ENCODE results near the gene ANKS6.

The ANKS6 gene

DNA sequence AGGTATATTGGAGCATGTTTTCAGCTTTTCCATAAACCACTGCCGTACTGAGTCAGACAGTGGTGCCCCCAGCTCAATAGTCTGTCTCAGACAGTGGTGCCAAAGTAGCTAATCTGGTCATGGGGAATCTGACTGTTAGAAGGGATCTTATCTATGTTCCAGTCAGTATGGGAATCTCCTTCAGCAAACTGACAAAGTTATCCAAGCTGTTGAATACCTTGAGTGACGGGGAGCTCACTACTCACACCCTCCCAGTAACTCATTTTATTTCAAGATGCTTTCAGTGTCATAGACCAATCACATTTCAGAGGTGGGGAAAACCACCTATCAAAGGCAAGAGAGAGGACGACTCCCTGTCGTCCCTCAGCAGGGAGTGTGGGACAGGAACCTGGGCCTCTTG lies 18.7 kb downstream of the ANKS6 start:
- H3K4me3 Mint-ChIP-seq = no peak overlapping the region
- H3K27ac Mint-ChIP-seq = no peak overlapping the region
- H3K27me3 Mint-ChIP-seq = no peaks in the 10 kb centered on the region
- H3K9me3 Mint-ChIP-seq = no peaks in the 10 kb centered on the region
- peaks cover 26% of the 10 kb centered on the region for H3K36me3 Mint-ChIP-seq (ENCODE audit: low read depth)
- H3K4me1 Mint-ChIP-seq (ENCODE audit: low read depth) = no peaks in the 10 kb centered on the region

DNA sequence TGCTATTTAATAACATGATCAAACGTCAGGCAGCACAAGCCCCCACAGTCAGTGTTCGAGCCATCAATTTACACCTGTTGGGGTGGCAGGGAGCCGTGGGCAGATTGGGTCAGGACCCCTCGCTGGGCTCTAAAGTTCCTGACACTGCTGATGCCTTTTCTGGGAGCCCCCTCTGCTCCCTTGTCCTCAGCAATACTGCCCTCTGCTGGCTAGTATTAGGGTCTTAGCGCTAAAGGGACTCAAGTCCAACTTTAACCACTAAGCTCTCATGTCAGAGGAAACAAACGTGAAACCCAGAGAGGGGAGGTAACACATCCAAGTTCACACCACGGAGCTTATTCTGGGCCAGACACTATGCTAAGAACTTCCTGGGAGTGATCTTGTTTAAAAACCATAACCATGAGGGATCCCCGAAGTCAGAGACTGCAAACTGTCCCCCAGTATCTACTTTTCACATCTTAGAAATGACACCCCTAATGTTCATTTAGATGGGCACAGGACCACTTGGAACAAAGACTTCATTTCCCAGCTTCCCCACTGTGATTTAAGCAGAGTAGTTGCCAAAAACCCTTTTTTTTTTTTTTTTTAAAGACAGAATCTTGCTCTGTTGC lies 20.4 kb downstream of the ANKS6 start:
- Mint-ChIP-seq H3K4me3 (no peak overlapping the region), H3K27me3 (no peaks in the 10 kb centered on the region)

DNA sequence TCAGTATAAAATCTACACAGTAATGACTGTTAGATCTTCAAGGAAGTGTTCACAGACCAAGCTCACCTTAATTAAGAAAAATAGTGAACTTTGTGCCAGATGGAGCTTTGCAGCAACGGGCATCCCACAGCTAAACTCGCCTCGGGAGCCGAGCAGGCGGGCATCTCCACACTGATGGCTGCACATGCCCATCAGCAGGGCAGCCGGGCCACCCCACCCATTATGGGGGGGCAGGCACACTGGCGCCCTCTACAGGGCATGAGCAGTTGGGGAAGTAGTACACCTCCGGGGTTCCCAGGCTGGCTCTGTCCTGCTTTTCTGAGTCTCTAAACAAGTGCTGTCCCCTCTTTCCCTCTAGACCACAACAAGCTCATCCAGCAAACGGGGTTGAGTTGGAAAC lies 21.6 kb downstream of the ANKS6 start:
- Mint-ChIP-seq H3K9me3 (no peaks in the 10 kb centered on the region), H3K4me1 (ENCODE audit: low read depth) (no peaks in the 10 kb centered on the region), H3K27ac (no peak overlapping the region), H3K36me3 (ENCODE audit: low read depth) (peaks cover 32% of the 10 kb centered on the region), H3K4me3 (no peak overlapping the region), H3K27me3 (no peaks in the 10 kb centered on the region)

More for the DNA sequence above, 20.4 kb downstream of the ANKS6 start:
- H3K4me1 Mint-ChIP-seq (ENCODE audit: low read depth) = no peaks in the 10 kb centered on the region
- peaks cover 23% of the 10 kb centered on the region for H3K36me3 Mint-ChIP-seq (ENCODE audit: low read depth)
- no peaks in the 10 kb centered on the region for H3K9me3 Mint-ChIP-seq
- H3K27ac Mint-ChIP-seq = no peak overlapping the region

DNA sequence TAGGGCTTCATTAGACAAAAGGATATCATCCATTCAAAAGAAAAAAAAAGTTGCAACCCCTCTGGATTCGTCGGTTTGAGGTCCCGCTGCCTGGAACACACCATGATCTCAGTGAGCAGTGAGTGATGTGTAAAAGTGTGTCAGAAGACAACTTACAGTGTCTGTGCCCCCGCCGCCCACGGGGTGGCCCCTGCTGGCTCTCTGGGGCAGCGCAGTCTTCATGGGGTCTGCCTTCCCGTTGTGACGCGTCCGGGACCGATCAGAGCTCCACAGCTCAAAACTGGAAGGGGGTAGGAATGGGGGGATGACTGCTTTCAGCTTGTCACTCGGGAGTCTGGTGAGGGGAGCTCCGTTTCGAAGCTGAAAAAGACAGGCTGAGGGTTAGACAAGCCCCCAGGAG lies 22.6 kb downstream of the ANKS6 start:
- no peaks in the 10 kb centered on the region for H3K9me3 Mint-ChIP-seq
- H3K27me3 Mint-ChIP-seq = no peaks in the 10 kb centered on the region
- no peak overlapping the region for H3K4me3 Mint-ChIP-seq
- H3K27ac Mint-ChIP-seq = no peak overlapping the region
- no peaks in the 10 kb centered on the region for H3K4me1 Mint-ChIP-seq (ENCODE audit: low read depth)
- peaks cover 32% of the 10 kb centered on the region for H3K36me3 Mint-ChIP-seq (ENCODE audit: low read depth)

DNA sequence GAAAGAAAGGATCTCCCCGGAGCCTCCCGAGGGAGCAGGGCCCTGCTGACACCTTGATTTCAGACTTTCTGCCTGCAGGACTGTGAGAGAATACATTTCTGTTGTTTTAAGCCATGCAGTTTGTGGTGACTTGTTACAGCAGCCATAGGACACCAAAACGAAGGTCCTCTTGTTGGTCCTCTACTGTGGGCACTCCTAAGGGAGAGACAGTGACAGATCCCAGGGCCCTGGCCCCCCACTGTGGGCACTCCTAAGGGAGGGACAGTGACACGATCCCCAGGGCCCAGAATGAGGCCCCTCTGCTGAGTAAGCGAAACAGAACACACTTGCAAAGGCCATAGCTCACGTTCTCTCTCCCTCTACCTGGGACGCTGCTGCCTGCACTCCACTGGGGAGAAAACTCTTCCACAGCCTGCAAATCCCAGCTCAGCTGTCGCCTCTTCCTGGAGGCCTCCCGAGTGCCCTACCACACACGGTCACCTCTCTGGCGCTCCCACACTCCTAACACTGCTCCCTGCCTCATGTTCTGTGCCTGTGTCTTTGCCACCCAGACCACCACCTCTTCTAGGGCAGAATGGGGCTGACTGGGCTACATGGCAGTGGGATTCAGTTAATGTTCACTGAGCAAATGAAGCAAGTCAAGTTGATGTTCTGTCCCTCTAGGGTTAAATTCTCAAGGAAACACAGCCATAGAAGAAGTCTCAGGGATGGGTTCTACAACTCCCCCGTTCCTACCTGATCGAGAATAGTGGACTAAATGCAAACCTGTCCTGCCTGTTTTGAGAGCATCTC lies 23.8 kb downstream of the ANKS6 start:
- no peak overlapping the region for H3K27ac Mint-ChIP-seq
- no peaks in the 10 kb centered on the region for H3K9me3 Mint-ChIP-seq
- peaks cover 36% of the 10 kb centered on the region for H3K36me3 Mint-ChIP-seq (ENCODE audit: low read depth)
- no peaks in the 10 kb centered on the region for H3K4me1 Mint-ChIP-seq (ENCODE audit: low read depth)
- H3K4me3 Mint-ChIP-seq = no peak overlapping the region
- H3K27me3 Mint-ChIP-seq = no peaks in the 10 kb centered on the region

DNA sequence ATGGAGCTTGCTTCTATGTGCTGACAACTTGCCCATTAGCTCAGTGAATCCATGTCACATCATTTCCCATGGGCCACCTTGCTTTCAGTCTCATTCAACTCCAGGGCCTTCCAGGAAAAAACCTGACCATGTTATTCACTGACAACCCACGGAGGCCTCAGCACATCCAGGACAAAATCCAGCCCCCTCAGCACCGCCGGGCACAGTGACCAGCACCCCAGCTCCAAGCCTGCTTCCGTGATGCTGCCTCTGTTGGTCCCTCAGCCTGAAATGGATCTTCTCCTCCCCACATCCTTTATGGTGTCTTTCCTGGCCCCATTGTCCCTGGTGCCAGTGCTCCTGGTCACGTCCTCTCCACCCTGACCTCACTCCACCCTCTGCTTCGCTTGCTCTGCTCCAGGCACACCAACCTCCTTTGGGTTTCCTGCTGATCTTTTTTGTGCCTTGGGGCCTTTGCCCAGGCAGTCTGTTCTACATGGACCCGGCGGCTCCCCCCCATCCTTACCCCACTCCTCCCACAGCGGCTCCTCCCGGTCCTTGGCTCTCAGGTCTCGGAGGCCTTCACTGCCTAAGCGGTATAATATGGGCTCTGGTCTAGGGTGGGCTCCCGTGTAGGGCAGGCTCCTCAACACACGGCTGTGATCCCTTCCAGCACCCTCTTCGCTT lies 25.0 kb downstream of the ANKS6 start:
- Mint-ChIP-seq H3K36me3 (ENCODE audit: low read depth) (peaks cover 41% of the 10 kb centered on the region), H3K9me3 (no peaks in the 10 kb centered on the region), H3K27me3 (no peaks in the 10 kb centered on the region), H3K27ac (no peak overlapping the region), H3K4me1 (ENCODE audit: low read depth) (no peaks in the 10 kb centered on the region), H3K4me3 (no peak overlapping the region)

DNA sequence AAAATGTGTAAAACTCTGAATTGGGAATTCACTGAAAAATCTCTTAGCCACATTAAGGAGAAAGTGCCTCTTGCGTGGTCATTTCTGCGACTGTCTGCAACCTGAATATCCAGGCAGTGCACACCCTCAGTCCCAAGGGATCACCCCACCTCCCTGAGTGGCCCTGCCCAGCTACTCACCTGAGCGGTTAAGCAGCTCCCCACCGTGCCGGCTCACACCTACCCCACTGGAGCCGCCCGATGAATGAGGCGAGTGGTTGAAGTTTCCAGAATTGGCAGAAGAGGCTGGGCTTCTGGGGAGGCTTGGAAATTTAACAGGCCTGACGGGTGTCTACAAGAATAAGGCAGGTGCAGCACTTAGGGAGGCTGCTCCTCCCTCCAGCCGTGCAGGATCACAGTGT lies 25.6 kb downstream of the ANKS6 start:
- Mint-ChIP-seq H3K36me3 (ENCODE audit: low read depth) (peaks cover 43% of the 10 kb centered on the region), H3K9me3 (no peaks in the 10 kb centered on the region), H3K27ac (no peak overlapping the region), H3K4me1 (ENCODE audit: low read depth) (no peaks in the 10 kb centered on the region), H3K4me3 (no peak overlapping the region), H3K27me3 (no peaks in the 10 kb centered on the region)

DNA sequence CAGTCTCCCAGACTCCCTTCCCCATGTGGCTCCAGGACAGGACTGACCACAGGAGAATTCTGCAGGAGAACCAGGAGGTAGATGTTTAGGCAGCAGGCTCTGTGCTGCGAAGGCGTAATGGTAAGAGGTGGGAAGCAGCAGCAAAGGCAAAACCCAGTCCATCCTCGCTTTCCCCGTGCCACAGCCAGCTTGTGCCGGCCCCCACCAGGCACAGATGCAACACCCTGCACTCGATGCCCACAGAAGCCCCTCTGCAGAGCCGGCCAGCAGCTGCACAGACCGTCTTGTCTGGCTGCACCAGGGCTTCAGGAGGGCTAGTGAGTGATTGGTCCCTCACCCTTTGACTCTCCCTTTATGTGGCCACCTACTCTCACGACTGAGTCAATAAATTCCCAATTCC lies 28.0 kb downstream of the ANKS6 start:
- H3K4me1 Mint-ChIP-seq (ENCODE audit: low read depth) = no peaks in the 10 kb centered on the region
- H3K27me3 Mint-ChIP-seq = no peaks in the 10 kb centered on the region
- H3K27ac Mint-ChIP-seq = no peak overlapping the region
- H3K4me3 Mint-ChIP-seq = no peak overlapping the region
- H3K36me3 Mint-ChIP-seq (ENCODE audit: low read depth) = peaks cover 59% of the 10 kb centered on the region
- H3K9me3 Mint-ChIP-seq = peaks cover 5% of the 10 kb centered on the region

DNA sequence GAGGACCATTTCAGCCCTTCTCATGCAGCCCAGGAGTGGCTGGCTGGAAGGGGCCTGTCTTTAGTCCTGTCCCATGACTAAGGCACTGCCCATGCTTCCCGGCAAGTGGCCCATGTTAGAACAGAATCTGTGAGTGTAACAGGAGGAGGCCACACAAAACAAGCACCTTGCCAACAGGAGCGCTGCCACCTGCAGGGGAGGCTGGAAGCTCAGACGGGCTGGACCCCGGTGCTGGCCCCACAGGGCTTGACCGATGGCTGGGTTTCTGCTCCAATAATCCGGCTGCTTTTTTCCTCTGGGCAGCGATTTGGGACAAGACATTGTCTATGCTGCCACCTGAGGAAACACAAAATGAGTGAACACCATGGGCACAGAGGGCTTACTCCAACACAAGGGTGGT lies 28.4 kb downstream of the ANKS6 start:
- no peaks in the 10 kb centered on the region for H3K27me3 Mint-ChIP-seq
- no peaks in the 10 kb centered on the region for H3K4me1 Mint-ChIP-seq (ENCODE audit: low read depth)

DNA sequence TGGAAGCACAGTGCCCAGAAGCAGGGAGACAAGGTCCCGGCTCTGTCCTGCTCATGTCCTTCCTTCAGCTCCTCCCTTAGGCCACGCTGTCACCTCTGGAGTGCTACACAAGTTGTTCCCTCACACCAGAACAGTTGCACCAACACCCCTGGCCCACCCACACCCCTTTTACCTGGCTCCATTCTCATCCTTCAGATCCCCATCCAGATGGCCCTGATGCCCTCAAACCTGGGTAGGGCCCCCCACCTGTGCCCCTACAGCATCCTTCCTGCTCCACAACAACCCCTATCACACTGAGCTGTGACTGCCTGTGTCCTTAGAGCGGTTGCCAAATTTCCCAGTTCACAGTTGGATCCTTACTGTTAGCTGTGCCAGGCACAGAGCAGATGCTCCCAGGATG lies 29.2 kb downstream of the ANKS6 start:
- Mint-ChIP-seq H3K4me3 (no peak overlapping the region), H3K27ac (no peak overlapping the region), H3K4me1 (ENCODE audit: low read depth) (no peaks in the 10 kb centered on the region), H3K36me3 (ENCODE audit: low read depth) (peaks cover 54% of the 10 kb centered on the region), H3K27me3 (no peaks in the 10 kb centered on the region), H3K9me3 (peaks cover 5% of the 10 kb centered on the region)

More for the DNA sequence above, 28.4 kb downstream of the ANKS6 start:
- Mint-ChIP-seq H3K4me3 (no peak overlapping the region), H3K27ac (no peak overlapping the region), H3K36me3 (ENCODE audit: low read depth) (peaks cover 55% of the 10 kb centered on the region), H3K9me3 (peaks cover 5% of the 10 kb centered on the region)

DNA sequence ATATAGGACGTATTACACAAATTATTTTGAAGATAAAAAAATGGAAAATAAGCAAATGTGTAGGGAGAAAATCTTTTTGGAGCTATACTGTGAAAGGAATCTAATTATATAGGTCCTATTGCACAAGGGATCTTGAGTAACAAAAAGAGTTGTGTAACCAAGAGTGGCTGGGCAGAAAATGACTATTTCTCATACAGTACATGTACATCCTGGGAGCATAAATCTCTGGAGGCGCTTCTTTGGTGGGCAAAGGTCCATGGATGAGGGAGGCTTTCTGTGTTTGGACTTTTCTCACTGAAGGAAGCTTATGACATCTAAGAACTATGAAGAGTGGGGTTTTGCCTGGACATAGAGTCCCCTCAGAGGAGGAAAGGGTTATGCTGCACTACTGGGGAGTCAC lies 29.8 kb downstream of the ANKS6 start:
- Mint-ChIP-seq H3K27me3 (no peaks in the 10 kb centered on the region), H3K9me3 (peaks cover 5% of the 10 kb centered on the region), H3K4me3 (no peak overlapping the region), H3K4me1 (ENCODE audit: low read depth) (no peaks in the 10 kb centered on the region), H3K36me3 (ENCODE audit: low read depth) (peaks cover 49% of the 10 kb centered on the region), H3K27ac (no peak overlapping the region)

DNA sequence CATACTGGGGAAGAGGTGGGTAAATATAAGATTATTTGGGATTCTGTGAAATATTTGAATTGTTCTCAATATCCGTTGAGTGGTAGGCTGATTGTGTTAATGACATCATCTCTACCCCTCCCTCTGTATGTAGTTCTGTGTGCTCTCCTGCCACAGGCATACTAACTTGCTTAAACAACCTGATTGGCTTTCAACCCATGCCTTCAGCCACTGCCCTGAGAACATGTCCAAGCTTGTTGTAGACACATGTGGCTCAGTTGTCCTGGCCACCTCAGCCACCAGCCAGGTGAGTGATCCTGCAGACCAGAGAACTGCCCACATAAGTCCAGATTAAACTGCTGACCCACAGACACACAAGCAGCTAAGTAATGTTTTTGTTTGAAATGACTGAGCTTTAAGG lies 31.1 kb downstream of the ANKS6 start:
- Mint-ChIP-seq H3K27me3 (no peaks in the 10 kb centered on the region), H3K4me1 (ENCODE audit: low read depth) (no peaks in the 10 kb centered on the region), H3K9me3 (peaks cover 5% of the 10 kb centered on the region), H3K4me3 (no peak overlapping the region), H3K27ac (no peak overlapping the region), H3K36me3 (ENCODE audit: low read depth) (peaks cover 42% of the 10 kb centered on the region)

DNA sequence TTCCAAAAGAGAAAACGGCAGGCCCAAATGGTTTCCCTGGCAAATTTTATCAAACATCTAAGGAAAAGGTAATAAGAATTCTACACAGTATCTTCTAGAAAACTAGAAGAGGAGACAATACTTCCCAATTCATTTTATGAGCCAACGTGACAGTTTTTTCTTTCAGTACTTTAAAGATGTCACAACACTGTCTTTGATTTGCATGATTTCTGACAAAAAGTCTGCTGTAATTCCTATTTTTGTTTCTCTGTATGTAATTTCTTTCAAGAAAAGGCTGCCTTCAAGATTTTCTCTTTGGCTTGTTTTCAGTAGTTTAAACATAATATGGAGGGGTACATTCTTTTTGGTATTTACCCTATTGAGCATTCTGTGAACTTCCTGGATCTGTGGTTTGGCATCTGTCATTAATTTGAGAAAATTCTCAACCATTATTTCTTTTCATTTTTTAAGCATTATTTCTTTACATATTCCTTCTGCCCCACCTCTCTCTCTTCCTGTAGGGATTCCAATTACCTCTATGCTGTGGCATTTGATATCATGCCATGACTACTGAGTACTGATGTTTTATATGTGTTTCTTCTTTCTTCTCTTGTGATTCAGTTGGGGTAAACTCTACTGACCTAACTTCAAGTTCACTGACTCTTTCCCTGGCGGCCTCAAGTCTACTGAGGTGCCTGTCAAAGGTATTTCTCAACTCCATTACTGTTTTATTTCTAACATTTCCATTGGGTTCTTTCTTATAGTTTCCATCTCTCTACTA lies 32.2 kb downstream of the ANKS6 start:
- Mint-ChIP-seq H3K4me1 (ENCODE audit: low read depth) (no peaks in the 10 kb centered on the region), H3K36me3 (ENCODE audit: low read depth) (peaks cover 44% of the 10 kb centered on the region), H3K27ac (no peak overlapping the region), H3K27me3 (no peaks in the 10 kb centered on the region), H3K4me3 (no peak overlapping the region), H3K9me3 (peaks cover 9% of the 10 kb centered on the region)

DNA sequence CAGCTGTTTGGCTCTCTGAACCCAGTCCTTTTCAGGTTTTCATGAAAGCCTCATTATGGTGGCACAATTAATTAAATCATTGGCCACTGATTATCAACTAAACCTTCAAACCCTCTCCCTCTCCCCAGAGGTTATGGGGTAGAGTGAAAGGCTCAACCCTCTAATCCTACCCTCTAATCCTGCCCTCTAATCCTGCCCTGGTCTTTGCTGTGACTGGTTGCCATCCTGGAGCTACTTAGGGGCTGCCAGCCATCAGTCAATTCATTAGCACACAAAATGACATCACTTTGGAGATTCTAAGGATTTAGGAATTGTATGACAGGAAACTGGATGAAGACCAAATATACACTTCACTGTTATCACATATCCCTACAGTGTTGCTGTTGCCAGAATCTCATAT lies 36.1 kb downstream of the ANKS6 start:
- Mint-ChIP-seq H3K36me3 (ENCODE audit: low read depth) (peaks cover 47% of the 10 kb centered on the region), H3K27ac (no peak overlapping the region), H3K4me1 (ENCODE audit: low read depth) (no peaks in the 10 kb centered on the region), H3K27me3 (no peaks in the 10 kb centered on the region), H3K4me3 (no peak overlapping the region), H3K9me3 (peaks cover 15% of the 10 kb centered on the region)

Measured in stimulated activated naive CD8-positive, alpha-beta T cell treated with anti-CD3 and anti-CD28 coated beads, Interleukin-15, Interleukin-2, amounts not matched to agents 100 ng/mL and 50 ng/mL, for 24 hours (primary cell).